ENCODE data around the gene C20orf173.
"Not testable (repeated sequence)": the region's sequence is repeated elsewhere in the genome, so short reads cannot be mapped to it uniquely, and the experiment has no call there.

Gene C20orf173

GRCh38 chr20:35523298-35523888, 6.1 kb downstream of the C20orf173 start:
- no peak overlapping the region for H2AFZ ChIP-seq (ENCODE audit: low read depth, low read length)
- no peak overlapping the region for H3K4me2 ChIP-seq (ENCODE audit: insufficient read depth, low read length)
- H3K4me3 ChIP-seq (ENCODE audit: low read depth in 1 of 2, low read length in 2 of 2) = no peak overlapping the region
- H3K9ac ChIP-seq (ENCODE audit: low read depth, low read length) = no peak overlapping the region
- no peak overlapping the region for H3K27ac ChIP-seq (ENCODE audit: low read length)
- peak; percentile 50 for DNase-seq
- ATAC-seq (ENCODE audit: insufficient read depth, low read depth) = peak; percentile 70
- H3K9me3 ChIP-seq (ENCODE audit: insufficient read depth, low read length, severe bottlenecking) = peaks cover 3% of the 10 kb centered on the region
- H3K27me3 ChIP-seq (ENCODE audit: insufficient read depth, low read length, poor library complexity) = no peaks in the 10 kb centered on the region
- no peaks in the 10 kb centered on the region for H3K79me2 ChIP-seq (ENCODE audit: insufficient read depth, low read length)
- no peaks in the 10 kb centered on the region for H3K36me3 ChIP-seq (ENCODE audit: insufficient read depth, low read length)
- H4K20me1 ChIP-seq (ENCODE audit: insufficient read depth, low read length) = no peaks in the 10 kb centered on the region
- H3K4me1 ChIP-seq (ENCODE audit: insufficient read depth, low read length) = no peaks in the 10 kb centered on the region
- TF ChIP-seq CTCF (IDR thresholded peaks at IDR 0.05; ENCODE audit: borderline replicate concordance, extremely low read depth, low read length, poor library complexity, severe bottlenecking) = peak; percentile 68
- TF ChIP-seq EZH2 (IDR thresholded peaks at IDR 0.05; ENCODE audit: borderline replicate concordance, low read depth, low read length, severe bottlenecking) = no peak

DNA sequence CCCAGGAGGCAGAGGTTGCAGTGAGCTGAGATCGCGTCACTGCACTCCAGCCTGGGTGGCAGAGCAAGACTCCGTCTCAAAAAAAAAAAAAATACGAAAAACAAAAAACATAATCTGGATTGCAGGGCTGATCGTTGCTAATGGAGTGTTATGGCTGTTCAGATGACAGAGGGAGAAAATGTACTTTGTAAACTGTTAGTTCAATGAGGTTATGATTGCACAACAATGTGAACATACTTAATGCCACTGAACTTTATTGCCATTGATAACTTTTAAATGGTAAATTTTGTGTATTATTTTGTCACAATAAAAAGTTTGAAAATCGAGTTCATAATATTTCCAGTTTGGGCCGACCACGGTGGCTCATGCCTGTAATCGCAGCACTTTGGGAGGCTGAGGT, 10.5 kb downstream of the C20orf173 start:
- no peak overlapping the region for H3K9ac ChIP-seq (ENCODE audit: low read depth, low read length)
- H3K4me1 ChIP-seq (ENCODE audit: insufficient read depth, low read length) = no peaks in the 10 kb centered on the region
- H2AFZ ChIP-seq (ENCODE audit: low read depth, low read length) = no peak overlapping the region
- no peaks in the 10 kb centered on the region for H3K79me2 ChIP-seq (ENCODE audit: insufficient read depth, low read length)
- H3K36me3 ChIP-seq (ENCODE audit: insufficient read depth, low read length) = peaks cover 3% of the 10 kb centered on the region; the same call in 1 of the 2 replicates
- no peak overlapping the region for H3K27ac ChIP-seq (ENCODE audit: low read length)
- DNase-seq (no peak), ATAC-seq (ENCODE audit: insufficient read depth, low read depth) (no peak)
- H4K20me1 ChIP-seq (ENCODE audit: insufficient read depth, low read length) = no peaks in the 10 kb centered on the region
- H3K9me3 ChIP-seq (ENCODE audit: insufficient read depth, low read length, severe bottlenecking) = no peaks in the 10 kb centered on the region
- TF ChIP-seq CTCF (IDR thresholded peaks at IDR 0.05; ENCODE audit: borderline replicate concordance, extremely low read depth, low read length, poor library complexity, severe bottlenecking) = no peak
- no peak for TF ChIP-seq EZH2 (IDR thresholded peaks at IDR 0.05; ENCODE audit: borderline replicate concordance, low read depth, low read length, severe bottlenecking)
- H3K4me3 ChIP-seq (ENCODE audit: low read depth in 1 of 2, low read length in 2 of 2) = no peak overlapping the region
- no peaks in the 10 kb centered on the region for H3K27me3 ChIP-seq (ENCODE audit: insufficient read depth, low read length, poor library complexity)
- H3K4me2 ChIP-seq (ENCODE audit: insufficient read depth, low read length) = no peak overlapping the region

DNA sequence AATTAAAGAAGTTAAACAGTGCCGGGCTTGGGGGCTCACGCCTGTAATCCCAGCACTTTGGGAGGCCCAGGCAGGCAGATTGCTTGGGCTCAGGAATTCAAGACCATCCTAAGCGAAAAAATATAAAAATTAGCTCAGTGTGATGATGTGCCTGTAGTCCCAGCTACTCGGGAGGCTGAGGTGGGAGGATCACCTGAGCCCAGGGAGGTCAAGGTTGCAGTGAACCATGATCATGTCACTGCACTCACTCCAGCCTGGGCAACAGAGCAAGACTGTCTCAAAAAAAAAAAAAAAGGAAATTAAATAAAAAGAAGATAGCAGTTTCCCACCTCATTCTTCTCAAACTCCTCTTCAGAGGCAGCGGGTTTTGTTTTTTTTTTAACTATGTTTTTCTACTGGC, 11.7 kb downstream of the C20orf173 start:
- not testable (repeated sequence) for ATAC-seq (ENCODE audit: insufficient read depth, low read depth); H3K4me2 ChIP-seq (ENCODE audit: insufficient read depth, low read length); H3K4me1 ChIP-seq (ENCODE audit: insufficient read depth, low read length); H3K79me2 ChIP-seq (ENCODE audit: insufficient read depth, low read length); H3K4me3 ChIP-seq (ENCODE audit: low read depth in 1 of 2, low read length in 2 of 2); H3K27ac ChIP-seq (ENCODE audit: low read length); H3K9ac ChIP-seq (ENCODE audit: low read depth, low read length); DNase-seq; H4K20me1 ChIP-seq (ENCODE audit: insufficient read depth, low read length); H3K27me3 ChIP-seq (ENCODE audit: insufficient read depth, low read length, poor library complexity); H2AFZ ChIP-seq (ENCODE audit: low read depth, low read length); H3K36me3 ChIP-seq (ENCODE audit: insufficient read depth, low read length); H3K9me3 ChIP-seq (ENCODE audit: insufficient read depth, low read length, severe bottlenecking)

DNA sequence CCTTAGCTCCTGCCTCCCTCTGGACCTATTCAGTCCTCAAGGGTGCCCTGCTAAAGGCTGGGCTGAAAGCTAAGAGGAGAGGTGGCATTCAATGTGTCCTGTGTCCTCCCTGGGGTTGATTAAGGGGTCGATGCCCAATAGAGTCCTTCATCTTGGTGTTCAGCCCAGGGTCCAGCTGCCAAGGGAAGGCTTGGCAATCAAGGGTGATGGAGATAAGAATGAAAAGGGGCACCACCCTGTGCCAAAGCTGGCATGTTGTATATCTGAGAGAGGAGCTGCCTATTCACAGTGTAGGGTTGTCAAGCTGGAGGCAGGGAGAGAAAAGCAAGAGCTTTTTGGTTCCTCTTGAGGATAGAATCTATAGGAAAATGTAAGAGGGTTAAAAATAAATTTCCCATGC, 12.3 kb downstream of the C20orf173 start:
- Histone ChIP-seq H3K4me2 (ENCODE audit: insufficient read depth, low read length) (no peak overlapping the region), H3K27ac (ENCODE audit: low read length) (no peak overlapping the region), H3K79me2 (ENCODE audit: insufficient read depth, low read length) (no peaks in the 10 kb centered on the region), H3K9me3 (ENCODE audit: insufficient read depth, low read length, severe bottlenecking) (no peaks in the 10 kb centered on the region), H2AFZ (ENCODE audit: low read depth, low read length) (no peak overlapping the region), H3K9ac (ENCODE audit: low read depth, low read length) (no peak overlapping the region), H3K27me3 (ENCODE audit: insufficient read depth, low read length, poor library complexity) (no peaks in the 10 kb centered on the region), H3K4me3 (ENCODE audit: low read depth in 1 of 2, low read length in 2 of 2) (no peak overlapping the region), H4K20me1 (ENCODE audit: insufficient read depth, low read length) (no peaks in the 10 kb centered on the region), H3K36me3 (ENCODE audit: insufficient read depth, low read length) (peaks cover 13% of the 10 kb centered on the region), H3K4me1 (ENCODE audit: insufficient read depth, low read length) (no peaks in the 10 kb centered on the region)
- no peak for ATAC-seq (ENCODE audit: insufficient read depth, low read depth)
- no peak for DNase-seq
- no peak for TF ChIP-seq EZH2 (IDR thresholded peaks at IDR 0.05; ENCODE audit: borderline replicate concordance, low read depth, low read length, severe bottlenecking)
- no peak for TF ChIP-seq CTCF (IDR thresholded peaks at IDR 0.05; ENCODE audit: borderline replicate concordance, extremely low read depth, low read length, poor library complexity, severe bottlenecking)
